OCI-LY7 (cell line): ENCODE results near the gene SPAG9. TPM values are rescaled to one million over a fixed set of nuclear protein-coding genes. Genes with fewer than 3 reads are reported as not detected.

Experiments
- BruUV-seq: library from RNA; stranded (reverse); fragments of 400-500 nt; replicated peaks from 2 replicates; lab custom pipeline; 2021; lab: Mats Ljungman, UMichigan
- CTCF ChIA-PET: fragments of 300-600 bp; sonication (Branson Sonifier 250); formaldehyde crosslinking; loops from one replicate; lab custom pipeline; 2022; ENCODE audit warnings: antibody characterized with exemption; ENCODE audit not compliant: unreplicated experiment; lab: Charles Lee
- POLR2A ChIA-PET: fragments of 300-600 bp; sonication (Branson Sonifier 250); formaldehyde crosslinking; loops from one replicate; lab custom pipeline; 2022; ENCODE audit warnings: antibody characterized with exemption; lab: Charles Lee
- DNase-seq: peaks from one replicate; pipeline ENCODE4 v3.0.0-alpha.2; 2015; ENCODE audit warnings: low spot score
- H2AFZ ChIP-seq: fragments of 200-600 bp; sonication (generic), shearing (Covaris generic); 2 replicates; pipeline ENCODE4 v1.6.1; 2014; ENCODE audit warnings: mild to moderate bottlenecking, antibody characterized with exemption, low read length, moderate library complexity
- H3K27ac ChIP-seq: fragments of 200-600 bp; sonication (generic); 2 replicates; pipeline ENCODE4 v1.5.1; 2014; ENCODE audit warnings: mixed run types, low read depth, mild to moderate bottlenecking, moderate library complexity, low read length, inconsistent platforms; ENCODE audit not compliant: poor library complexity, severe bottlenecking
- H3K36me3 ChIP-seq: fragments of 200-600 bp; sonication (generic); 2 replicates; pipeline ENCODE4 v1.6.1; 2014; ENCODE audit warnings: mild to moderate bottlenecking, antibody characterized with exemption, low read length, moderate library complexity, mixed read lengths; ENCODE audit not compliant: insufficient read depth
- H3K4me1 ChIP-seq: fragments of 200-600 bp; sonication (generic); 2 replicates; pipeline ENCODE4 v1.5.1; 2014; ENCODE audit warnings: mild to moderate bottlenecking, low read length; ENCODE audit not compliant: insufficient read depth, poor library complexity, severe bottlenecking
- H3K4me2 ChIP-seq: fragments of 200-600 bp; sonication (generic); 2 replicates; pipeline ENCODE4 v1.6.1; 2014; ENCODE audit warnings: mild to moderate bottlenecking, low read length
- H3K4me3 ChIP-seq: fragments of 200-600 bp; sonication (generic); 2 replicates; pipeline ENCODE4 v1.5.1; 2014; ENCODE audit warnings: mild to moderate bottlenecking, low read depth, low read length; ENCODE audit not compliant: poor library complexity, severe bottlenecking
- H3K79me2 ChIP-seq: fragments of 200-600 bp; sonication (generic); 2 replicates; pipeline ENCODE4 v1.6.1; 2016; ENCODE audit warnings: low read depth, mild to moderate bottlenecking, low read length, moderate library complexity, mixed read lengths; ENCODE audit not compliant: insufficient read depth
- H3K9me2 ChIP-seq: fragments of 200-600 bp; sonication (generic); 2 replicates; pipeline ENCODE4 v1.6.1; 2016; ENCODE audit warnings: mild to moderate bottlenecking, low read length, mixed read lengths; ENCODE audit not compliant: insufficient read depth
- H3K9me3 ChIP-seq: fragments of 200-600 bp; sonication (generic); 2 replicates; pipeline ENCODE4 v1.6.1; 2014; ENCODE audit warnings: mild to moderate bottlenecking, mixed run types, low read length, mixed read lengths
- H4K20me1 ChIP-seq: fragments of 200-600 bp; sonication (generic); 2 replicates; pipeline ENCODE4 v1.6.1; 2014; ENCODE audit warnings: mild to moderate bottlenecking, antibody characterized with exemption, low read length, moderate library complexity, mixed read lengths; ENCODE audit not compliant: insufficient read depth
- CTCF ChIP-seq: fragments of 200-600 bp; sonication (generic); conservative IDR thresholded peaks from 2 replicates; pipeline ENCODE4 v1.5.1; 2014; ENCODE audit warnings: mild to moderate bottlenecking, antibody characterized with exemption, low read length, moderate library complexity, mixed read lengths
- EZH2phosphoT487 ChIP-seq: fragments of 200-600 bp; sonication (generic); IDR thresholded peaks from 2 replicates; pipeline ENCODE4 v1.6.1; 2018; ENCODE audit warnings: low read depth, borderline replicate concordance, mild to moderate bottlenecking, mixed run types, antibody characterized with exemption, low read length, moderate library complexity, mixed read lengths
- intact Hi-C: fragments of 100-400 bp; cut with micrococcal nuclease; formaldehyde crosslinking; loops from one replicate; pipeline ENCODE4 v1.10.0; 2022; ENCODE audit not compliant: unreplicated experiment
- total RNA-seq, 2 experiments: library from RNA; depleted of rRNA in 1 of 2; stranded (reverse); fragments of >200 nt in 1 of 2; shearing (Covaris generic) in 1 of 2; gene quantifications; 2 replicates each; pipeline ENCODE4 v1.2.3, GENCODE V29; 2014 to 2022

Gene SPAG9
- total RNA-seq, 2 experiments from 2014 or later = 75.5 to 78.9 TPM

GRCh38 chr17:50944902-50945720, 175.6 kb downstream of the SPAG9 start:
- no TSS peak for BruUV-seq
- Histone ChIP-seq H3K27ac (no peak overlapping the region), H3K79me2 (no peaks in the 10 kb centered on the region), H2AFZ (peak overlapping the region; percentile 56; the same call in 1 of the 2 replicates), H3K4me2 (peak overlapping the region; percentile 29; the same call in 1 of the 2 replicates), H3K9me2 (no peaks in the 10 kb centered on the region), H4K20me1 (no peaks in the 10 kb centered on the region), H3K4me3 (no peak overlapping the region), H3K4me1 (peaks cover 16% of the 10 kb centered on the region), H3K36me3 (no peaks in the 10 kb centered on the region), H3K9me3 (no peaks in the 10 kb centered on the region)
- intact Hi-C loops = loop anchor here (5.0 kb wide), 1 partner anchor 43 kb away; no protein-coding TSS in a partner anchor
- CTCF ChIA-PET = interaction anchor here (0.6 kb wide), 1 partner anchor 180 kb away, joined by 4 read pairs; no protein-coding TSS in a partner anchor
- TF ChIP-seq CTCF (no peak), EZH2phosphoT487 (no peak)
- POLR2A ChIA-PET = interaction anchor here (0.6 to 2.7 kb wide), 7 partner anchors 9 to 78 kb away, joined by 3 to 8 read pairs (median 5); partner anchors contain the start of gene TOB1
- DNase-seq = no peak

GRCh38 chr17:50944054-50944901, 176.4 kb downstream of the SPAG9 start:
- intact Hi-C loops = loop anchor here (5.0 kb wide), 1 partner anchor 42 kb away; no protein-coding TSS in a partner anchor
- CTCF ChIA-PET = interaction anchor here (0.6 kb wide), 1 partner anchor 179 kb away, joined by 4 read pairs; no protein-coding TSS in a partner anchor
- Histone ChIP-seq H3K9me3 (no peaks in the 10 kb centered on the region), H2AFZ (peak overlapping the region; percentile 56; the same call in 1 of the 2 replicates), H3K27ac (no peak overlapping the region), H3K4me1 (peaks cover 14% of the 10 kb centered on the region), H3K4me3 (peak overlapping the region; percentile 17), H3K4me2 (peak overlapping the region; percentile 29; the same call in 1 of the 2 replicates), H3K9me2 (no peaks in the 10 kb centered on the region), H4K20me1 (no peaks in the 10 kb centered on the region), H3K79me2 (no peaks in the 10 kb centered on the region), H3K36me3 (no peaks in the 10 kb centered on the region)
- TSS peak; percentile 65 for BruUV-seq
- TF ChIP-seq EZH2phosphoT487 = no peak
- no peak for TF ChIP-seq CTCF
- POLR2A ChIA-PET = interaction anchor here (0.6 to 2.7 kb wide), 4 partner anchors 39 to 78 kb away, joined by 3 to 8 read pairs (median 6); partner anchors contain the start of gene TOB1
- DNase-seq = peak; percentile 41
